Suppressor macrophage (primary cell): ENCODE results near the gene PANX2.

Experiments used
- DNase-seq, 4 experiments: peaks; one replicate each; pipeline ENCODE4 v3.0.0-alpha.2; 2020 to 2022

PANX2 gene

GRCh38 chr22:50184004-50184901, 13.7 kb downstream of the PANX2 start:
- DNase-seq, result peak; percentile 55 to 82 (median 72)

GRCh38 chr22:50184902-50185374, 14.4 kb downstream of the PANX2 start:
- no peak for DNase-seq

- peak; percentile 94 to 98 (median 96) for DNase-seq
Measured at GRCh38 chr22:50185375-50186087, 15.0 kb downstream of the PANX2 start, which contains the start of gene TRABD. TSS of gene TRABD (plus strand) at chr22:50185913. CDS start at chr22:50193061, 7,148 bp downstream.

- peak in 1 of 4 experiments; percentile 22 for DNase-seq
Measured at GRCh38 chr22:50186181-50186714, 15.7 kb downstream of the PANX2 start.

GRCh38 chr22:50186761-50187523, 16.4 kb downstream of the PANX2 start:
- DNase-seq, result peak in 1 of 4 experiments; percentile 42

- no peak for DNase-seq
Measured at GRCh38 chr22:50188356-50188755, 17.8 kb downstream of the PANX2 start.

GRCh38 chr22:50189184-50189848, 18.8 kb downstream of the PANX2 start:
- DNase-seq, result no peak

- DNase-seq, result no peak
Measured at GRCh38 chr22:50189849-50190181, 19.3 kb downstream of the PANX2 start.

GRCh38 chr22:50190182-50190940, 19.8 kb downstream of the PANX2 start:
- peak; percentile 84 to 93 (median 88) for DNase-seq

GRCh38 chr22:50190941-50191741, 20.6 kb downstream of the PANX2 start:
- DNase-seq, result peak; percentile 91 to 96 (median 92)

- DNase-seq, result peak; percentile 52 to 68 (median 62)
Measured at GRCh38 chr22:50192436-50193204, 22.1 kb downstream of the PANX2 start.

GRCh38 chr22:50193621-50194020, 23.1 kb downstream of the PANX2 start:
- no peak for DNase-seq

GRCh38 chr22:50194037-50194805, 23.7 kb downstream of the PANX2 start:
- DNase-seq, result no peak

GRCh38 chr22:50196256-50196655, 25.7 kb downstream of the PANX2 start:
- no peak for DNase-seq

GRCh38 chr22:50197000-50197800, 26.7 kb downstream of the PANX2 start:
- DNase-seq, result no peak

GRCh38 chr22:50197856-50198623, 27.5 kb downstream of the PANX2 start:
- DNase-seq, result no peak

GRCh38 chr22:50198624-50199017, 28.1 kb downstream of the PANX2 start:
- no peak for DNase-seq
